Fibroblast of lung (primary cell): ENCODE measurements around the gene PRKAG2. TPM values are rescaled to one million over a fixed set of nuclear protein-coding genes. Genes with fewer than 3 reads are reported as not detected.

ENCODE experiments used
- DNase-seq, 2 donors: peaks; one replicate each; pipeline versions ENCODE4 v3.0.0 to v3.0.0-alpha.2; 2010; ENCODE audit warnings: low read depth in 2 of 2
- H2AFZ ChIP-seq: 2 replicates; pipeline ENCODE4 v1.5.1; 2012; ENCODE audit warnings: low read length, control low read depth, inconsistent platforms
- H3K27ac ChIP-seq: 2 replicates; pipeline ENCODE4 v1.5.1; 2011; ENCODE audit warnings: low read length, control low read depth; ENCODE audit not compliant: insufficient read depth
- H3K27me3 ChIP-seq: 2 replicates; pipeline ENCODE4 v1.5.1; 2011; ENCODE audit warnings: mild to moderate bottlenecking, low read length; ENCODE audit not compliant: control insufficient read depth, insufficient read depth
- H3K36me3 ChIP-seq: 2 replicates; pipeline ENCODE4 v1.5.1; 2011; ENCODE audit warnings: low read length; ENCODE audit not compliant: control insufficient read depth, insufficient read depth
- H3K4me1 ChIP-seq: 2 replicates; pipeline ENCODE4 v1.5.1; 2011; ENCODE audit warnings: low read length; ENCODE audit not compliant: control insufficient read depth, insufficient read depth; ENCODE audit errors: extremely low read depth
- H3K4me2 ChIP-seq: 2 replicates; pipeline ENCODE4 v1.5.1; 2011; ENCODE audit warnings: low read length, control low read depth; ENCODE audit not compliant: insufficient read depth; ENCODE audit errors: extremely low read depth
- H3K4me3 ChIP-seq, 4 experiments: fragments of 200-600 bp in 1 of 4; sonication (generic) in 1 of 4; replicated peaks in 1 of 4; 2 replicates each; pipeline ENCODE4 v1.5.1; 2011 to 2016; ENCODE audit warnings: low read length in 4 of 4, low read depth in 3 of 4, mild to moderate bottlenecking in 3 of 4, control low read depth in 2 of 4, inconsistent platforms in 1 of 4, mixed read lengths in 1 of 4; ENCODE audit not compliant: insufficient read depth in 1 of 4; ENCODE audit errors: control extremely low read depth in 1 of 4
- H3K79me2 ChIP-seq: 2 replicates; pipeline ENCODE4 v1.5.1; 2012; ENCODE audit warnings: mild to moderate bottlenecking, low read length, inconsistent platforms; ENCODE audit not compliant: control insufficient read depth, insufficient read depth
- H3K9ac ChIP-seq: 2 replicates; pipeline ENCODE4 v1.5.1; 2011; ENCODE audit warnings: mild to moderate bottlenecking, low read length, control low read depth; ENCODE audit not compliant: insufficient read depth
- H3K9me3 ChIP-seq: 2 replicates; pipeline ENCODE4 v1.5.1; 2012; ENCODE audit warnings: low read depth, low read length; ENCODE audit not compliant: control insufficient read depth, insufficient read depth
- H4K20me1 ChIP-seq: 2 replicates; pipeline ENCODE4 v1.5.1; 2011; ENCODE audit warnings: low read length; ENCODE audit not compliant: control insufficient read depth, insufficient read depth; ENCODE audit errors: extremely low read depth
- EZH2 ChIP-seq: IDR thresholded peaks from 2 replicates; pipeline ENCODE4 v1.5.1; 2012; ENCODE audit warnings: low read length, control low read depth, mild to moderate bottlenecking; ENCODE audit errors: missing control alignments
- polyA plus RNA-seq, 2 donors: library from polyadenylated mRNA; depleted of rRNA in 1 of 2; stranded (reverse) in 1 of 2; unstranded in 1 of 2; fragments of >200 nt; gene quantifications; 2 replicates each; pipeline ENCODE4 v1.2.1, GENCODE V29; 2011 to 2012; ENCODE audit warnings: missing spikeins in 1 of 2
- total RNA-seq: library from RNA; depleted of rRNA; stranded (reverse); fragments of >200 nt; gene quantifications from 2 replicates; pipeline ENCODE4 v1.2.1, GENCODE V29; 2014
- TF ChIP-seq, protein P1 (sequence below), 2 donors: IDR thresholded peaks in 1 of 2; conservative IDR thresholded peaks in 1 of 2; 1 replicate in 1 of 2; 2 replicates in 1 of 2; pipeline ENCODE4 v1.5.1; 2011 to 2012; ENCODE audit warnings: low read length in 2 of 2, control low read depth in 1 of 2, inconsistent platforms in 1 of 2, low read depth in 1 of 2, mild to moderate bottlenecking in 1 of 2

PRKAG2 gene
- total and polyA plus RNA-seq, 2 donors (not counting 1 experiment from before 2014, with no cell fraction given) = 11.9 to 56.7 TPM

GRCh38 chr7:151637781-151638261 is 239.1 kb downstream of the PRKAG2 start:
- TF ChIP-seq, protein P1, sequence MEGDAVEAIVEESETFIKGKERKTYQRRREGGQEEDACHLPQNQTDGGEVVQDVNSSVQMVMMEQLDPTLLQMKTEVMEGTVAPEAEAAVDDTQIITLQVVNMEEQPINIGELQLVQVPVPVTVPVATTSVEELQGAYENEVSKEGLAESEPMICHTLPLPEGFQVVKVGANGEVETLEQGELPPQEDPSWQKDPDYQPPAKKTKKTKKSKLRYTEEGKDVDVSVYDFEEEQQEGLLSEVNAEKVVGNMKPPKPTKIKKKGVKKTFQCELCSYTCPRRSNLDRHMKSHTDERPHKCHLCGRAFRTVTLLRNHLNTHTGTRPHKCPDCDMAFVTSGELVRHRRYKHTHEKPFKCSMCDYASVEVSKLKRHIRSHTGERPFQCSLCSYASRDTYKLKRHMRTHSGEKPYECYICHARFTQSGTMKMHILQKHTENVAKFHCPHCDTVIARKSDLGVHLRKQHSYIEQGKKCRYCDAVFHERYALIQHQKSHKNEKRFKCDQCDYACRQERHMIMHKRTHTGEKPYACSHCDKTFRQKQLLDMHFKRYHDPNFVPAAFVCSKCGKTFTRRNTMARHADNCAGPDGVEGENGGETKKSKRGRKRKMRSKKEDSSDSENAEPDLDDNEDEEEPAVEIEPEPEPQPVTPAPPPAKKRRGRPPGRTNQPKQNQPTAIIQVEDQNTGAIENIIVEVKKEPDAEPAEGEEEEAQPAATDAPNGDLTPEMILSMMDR (conservative IDR thresholded peaks at IDR 0.05 in 1 of 2, IDR thresholded peaks at IDR 0.05 in 1 of 2; ENCODE audit: low read depth in 1 of 2, low read length in 2 of 2) = no peak
- TF ChIP-seq EZH2 = no peak
- Histone ChIP-seq H3K4me3 (no peak overlapping the region), H3K9ac (no peak overlapping the region), H3K27me3 (no peaks in the 10 kb centered on the region), H3K9me3 (no peaks in the 10 kb centered on the region), H4K20me1 (no peaks in the 10 kb centered on the region), H3K36me3 (no peaks in the 10 kb centered on the region), H2AFZ (no peak overlapping the region), H3K79me2 (no peaks in the 10 kb centered on the region), H3K27ac (no peak overlapping the region), H3K4me1 (peaks cover 8% of the 10 kb centered on the region), H3K4me2 (peak overlapping the region; percentile 32)
- peak; percentile 74 to 85 for DNase-seq

- Histone ChIP-seq H3K4me3 (no peak overlapping the region), H3K27me3 (no peaks in the 10 kb centered on the region), H3K27ac (no peak overlapping the region), H3K9ac (no peak overlapping the region), H2AFZ (no peak overlapping the region), H3K4me2 (no peak overlapping the region), H3K36me3 (no peaks in the 10 kb centered on the region), H3K9me3 (no peaks in the 10 kb centered on the region), H3K4me1 (peaks cover 10% of the 10 kb centered on the region), H4K20me1 (no peaks in the 10 kb centered on the region), H3K79me2 (peaks cover 10% of the 10 kb centered on the region)
- TF ChIP-seq EZH2 = no peak
- TF ChIP-seq, protein P1 (conservative IDR thresholded peaks at IDR 0.05 in 1 of 2, IDR thresholded peaks at IDR 0.05 in 1 of 2; ENCODE audit: low read depth in 1 of 2, low read length in 2 of 2) = no peak
- DNase-seq = no peak
Observed at GRCh38 chr7:151634643-151635042, 242.3 kb downstream of the PRKAG2 start.

- no peaks in the 10 kb centered on the region for H3K9me3 ChIP-seq
- H2AFZ ChIP-seq = no peak overlapping the region
- no peak overlapping the region for H3K27ac ChIP-seq
- peaks cover 3% of the 10 kb centered on the region for H3K36me3 ChIP-seq
- no peak for TF ChIP-seq EZH2
- TF ChIP-seq, protein P1 (conservative IDR thresholded peaks at IDR 0.05 in 1 of 2, IDR thresholded peaks at IDR 0.05 in 1 of 2; ENCODE audit: low read depth in 1 of 2, low read length in 2 of 2) = no peak
- H3K4me1 ChIP-seq = peaks cover 10% of the 10 kb centered on the region
- H3K4me3 ChIP-seq = no peak overlapping the region
- no peak overlapping the region for H3K9ac ChIP-seq
- DNase-seq = no peak
- no peaks in the 10 kb centered on the region for H3K27me3 ChIP-seq
- H3K79me2 ChIP-seq = peaks cover 21% of the 10 kb centered on the region
- no peak overlapping the region for H3K4me2 ChIP-seq
- H4K20me1 ChIP-seq = no peaks in the 10 kb centered on the region
Observed at GRCh38 chr7:151633516-151633812, 243.5 kb downstream of the PRKAG2 start.
